Measurements from ENCODE around the gene WFDC8. TPM values are rescaled to one million over a fixed set of nuclear protein-coding genes. Genes with fewer than 3 reads are reported as not detected.

Gene WFDC8
- total RNA-seq, 1 experiment from 2014 or later, result not detected

- Histone ChIP-seq H4K8ac (replicated peaks; ENCODE audit: insufficient read length, low read depth, low read length) (no peak overlapping the region), H2BK120ac (ENCODE audit: low read depth, low read length, poor library complexity, severe bottlenecking) (no peak overlapping the region), H3K23me2 (ENCODE audit: insufficient read length, low read depth, low read length, poor library complexity, severe bottlenecking) (no peaks in the 10 kb centered on the region), H3K4me2 (ENCODE audit: insufficient read depth, insufficient read length, low read length) (no peak overlapping the region), H3K23ac (ENCODE audit: insufficient read length, low read depth, low read length) (no peak overlapping the region), H4K5ac (ENCODE audit: insufficient read length, low read depth, low read length) (no peak overlapping the region), H4K91ac (ENCODE audit: insufficient read length, low read depth, low read length) (no peak overlapping the region), H2AFZ (ENCODE audit: low read length) (no peak overlapping the region), H3K4ac (ENCODE audit: low read depth, low read length) (no peak overlapping the region), H2BK15ac (ENCODE audit: low read depth, low read length) (no peak overlapping the region), H3K79me1 (ENCODE audit: insufficient read depth, low read depth, low read length, poor library complexity, severe bottlenecking) (no peaks in the 10 kb centered on the region), H3K9me3 (ENCODE audit: control insufficient read depth, low read depth, low read length) (no peaks in the 10 kb centered on the region), H3K18ac (ENCODE audit: insufficient read length, low read depth, low read length) (no peak overlapping the region), H3K79me2 (ENCODE audit: insufficient read depth, low read length) (no peaks in the 10 kb centered on the region), H2AK5ac (ENCODE audit: insufficient read length, low read length) (no peak overlapping the region), H3K27ac (ENCODE audit: insufficient read length, low read depth, low read length) (no peak overlapping the region), H2BK5ac (ENCODE audit: insufficient read length, low read length) (no peak overlapping the region), H3T11ph (ENCODE audit: low read length) (no peak overlapping the region), H3K56ac (ENCODE audit: insufficient read length, low read depth, low read length) (no peak overlapping the region), H3K14ac (ENCODE audit: insufficient read depth, low read length) (no peak overlapping the region), H2BK12ac (ENCODE audit: insufficient read length, low read depth, low read length) (no peak overlapping the region), H3K4me1 (ENCODE audit: insufficient read depth, low read length) (no peaks in the 10 kb centered on the region), H2BK20ac (ENCODE audit: low read depth, low read length, poor library complexity, severe bottlenecking) (no peak overlapping the region), H3K9ac (ENCODE audit: extremely low read depth, insufficient read length, low read length) (no peak overlapping the region), H3K27me3 (ENCODE audit: insufficient read depth, low read length) (no peaks in the 10 kb centered on the region), H4K20me1 (ENCODE audit: control insufficient read depth, insufficient read depth, insufficient read length) (no peaks in the 10 kb centered on the region)
- Mint-ChIP-seq H3K27me3 (ENCODE audit: low read depth) (no peaks in the 10 kb centered on the region; the same call in none of the 2 replicates), H3K27ac (no peak overlapping the region), H3K4me1 (no peaks in the 10 kb centered on the region), H3K4me3 (no peak overlapping the region), H3K9me3 (no peaks in the 10 kb centered on the region), H3K36me3 (ENCODE audit: insufficient read depth in 1 of 3, low read depth in 3 of 3) (no peaks in the 10 kb centered on the region)
- DNase-seq, result no peak
- WGBS (ENCODE audit: extremely low coverage, insufficient read length, low lambda C conversion rate), result no CpG with 5 or more reads among the region's 2 CpGs
- TF ChIP-seq CTCF (conservative IDR thresholded peaks at IDR 0.05), result no peak
Observed at GRCh38 chr20:45506398-45506797, 72.7 kb downstream of the WFDC8 start.

All from H9 (cell line).